Left ventricle myocardium inferior (tissue), 1 donor: Measurements from ENCODE around the gene PA2G4. TPM values are rescaled to one million over a fixed set of nuclear protein-coding genes. Genes with fewer than 3 reads are reported as not detected.

Experiments used
- DNase-seq: peaks from one replicate; pipeline ENCODE4 v3.0.0-alpha.2; 2020
- H3K27ac ChIP-seq: fragments of 200-600 bp; replicated peaks from 2 replicates; pipeline ENCODE4 v1.8.0; 2021
- H3K27me3 ChIP-seq: fragments of 200-600 bp; 2 replicates; pipeline ENCODE4 v1.8.0; 2021; ENCODE audit warnings: low read depth
- H3K36me3 ChIP-seq: fragments of 200-600 bp; 2 replicates; pipeline ENCODE4 v1.8.0; 2021
- H3K4me1 ChIP-seq: fragments of 200-600 bp; 2 replicates; pipeline ENCODE4 v1.8.0; 2021
- H3K4me3 ChIP-seq: fragments of 200-600 bp; 2 replicates; pipeline ENCODE4 v1.8.0; 2021; ENCODE audit warnings: mild to moderate bottlenecking, moderate library complexity
- H3K9me3 ChIP-seq: fragments of 200-600 bp; replicated peaks from 2 replicates; pipeline ENCODE4 v1.8.0; 2021
- intact Hi-C: fragments of 100-400 bp; cut with micrococcal nuclease; formaldehyde crosslinking; loops from one replicate; pipeline ENCODE4 v1.11.0; 2022
- total RNA-seq: library from RNA; stranded (reverse); fragmentation: NEBNext Ultra II Directional; extraction: Animal tissue kit (Norgen Biotek cat#: 25700); gene quantifications from one replicate; pipeline ENCODE4 v1.2.1, GENCODE V29; 2021
- TF ChIP-seq, protein P1 (sequence below): fragments of 200-600 bp; IDR thresholded peaks from 2 replicates; pipeline ENCODE4 v1.8.0; 2021; ENCODE audit warnings: antibody characterized with exemption, mild to moderate bottlenecking, borderline replicate concordance
- donor health status: DM: no; HTN: yes; CAD: no; lungs with severe emphysema.

The PA2G4 gene
- total RNA-seq, 1 donor from 2014 or later, result 65.7 TPM

DNA sequence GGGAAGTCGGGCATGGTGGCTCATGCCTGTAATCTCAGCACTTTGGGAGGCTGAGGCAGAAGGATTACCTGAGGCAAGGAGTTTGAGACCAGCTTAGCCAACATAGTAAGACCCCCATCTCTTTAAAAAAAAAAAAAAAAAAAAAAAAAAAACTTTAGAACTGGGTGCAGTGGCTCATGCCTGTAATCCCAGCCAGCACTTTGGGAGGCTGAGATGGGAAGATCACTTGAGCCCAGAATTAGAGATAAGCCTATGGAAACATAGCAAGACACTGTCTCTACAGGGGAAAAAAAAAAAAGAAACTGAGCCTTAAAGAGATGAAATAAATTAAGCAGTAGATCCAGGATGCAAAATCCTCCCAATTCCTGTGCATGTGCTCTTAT lies 1.7 kb upstream of the PA2G4 start:
- no peak overlapping the region for H3K4me3 ChIP-seq
- peaks cover 13% of the 10 kb centered on the region for H3K36me3 ChIP-seq
- intact Hi-C loops, result no loop called here
- no peaks in the 10 kb centered on the region for H3K9me3 ChIP-seq
- no peak for DNase-seq
- TF ChIP-seq, protein P1, sequence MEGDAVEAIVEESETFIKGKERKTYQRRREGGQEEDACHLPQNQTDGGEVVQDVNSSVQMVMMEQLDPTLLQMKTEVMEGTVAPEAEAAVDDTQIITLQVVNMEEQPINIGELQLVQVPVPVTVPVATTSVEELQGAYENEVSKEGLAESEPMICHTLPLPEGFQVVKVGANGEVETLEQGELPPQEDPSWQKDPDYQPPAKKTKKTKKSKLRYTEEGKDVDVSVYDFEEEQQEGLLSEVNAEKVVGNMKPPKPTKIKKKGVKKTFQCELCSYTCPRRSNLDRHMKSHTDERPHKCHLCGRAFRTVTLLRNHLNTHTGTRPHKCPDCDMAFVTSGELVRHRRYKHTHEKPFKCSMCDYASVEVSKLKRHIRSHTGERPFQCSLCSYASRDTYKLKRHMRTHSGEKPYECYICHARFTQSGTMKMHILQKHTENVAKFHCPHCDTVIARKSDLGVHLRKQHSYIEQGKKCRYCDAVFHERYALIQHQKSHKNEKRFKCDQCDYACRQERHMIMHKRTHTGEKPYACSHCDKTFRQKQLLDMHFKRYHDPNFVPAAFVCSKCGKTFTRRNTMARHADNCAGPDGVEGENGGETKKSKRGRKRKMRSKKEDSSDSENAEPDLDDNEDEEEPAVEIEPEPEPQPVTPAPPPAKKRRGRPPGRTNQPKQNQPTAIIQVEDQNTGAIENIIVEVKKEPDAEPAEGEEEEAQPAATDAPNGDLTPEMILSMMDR, result no peak
- H3K27me3 ChIP-seq, result no peaks in the 10 kb centered on the region
- peak overlapping the region; percentile 92 for H3K27ac ChIP-seq
- H3K4me1 ChIP-seq, result peaks cover 35% of the 10 kb centered on the region

DNA sequence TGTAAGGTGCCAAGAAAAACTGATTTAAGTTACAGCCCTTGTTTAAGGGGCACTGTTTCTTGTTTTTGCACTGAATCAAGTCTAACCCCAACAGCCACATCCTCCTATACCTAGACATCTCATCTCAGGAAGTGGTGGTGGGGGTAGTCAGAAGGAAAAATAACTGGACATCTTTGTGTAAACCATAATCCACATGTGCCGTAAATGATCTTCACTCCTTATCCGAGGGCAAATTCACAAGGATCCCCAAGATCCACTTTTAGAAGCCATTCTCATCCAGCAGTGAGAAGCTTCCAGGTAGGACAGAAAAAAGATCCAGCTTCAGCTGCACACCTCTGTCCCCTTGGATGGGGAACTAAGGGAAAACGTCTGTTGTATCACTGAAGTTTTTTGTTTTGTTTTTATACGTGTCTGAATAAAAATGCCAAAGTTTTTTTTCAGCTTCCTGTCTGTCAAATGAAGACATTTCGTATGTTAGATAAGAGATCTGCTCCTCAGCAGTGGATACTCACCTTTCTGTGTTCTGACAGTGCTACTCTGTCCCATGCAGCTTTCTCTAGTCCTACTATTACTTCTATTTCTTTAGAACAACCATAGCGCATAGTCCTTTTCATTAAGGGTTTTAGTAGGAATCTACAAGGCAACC lies 1.2 kb upstream of the PA2G4 start:
- peaks cover 35% of the 10 kb centered on the region for H3K4me1 ChIP-seq
- no peaks in the 10 kb centered on the region for H3K27me3 ChIP-seq
- peaks cover 18% of the 10 kb centered on the region for H3K36me3 ChIP-seq
- H3K4me3 ChIP-seq, result peak overlapping the region; percentile 89
- TF ChIP-seq, protein P1, result no peak
- no peaks in the 10 kb centered on the region for H3K9me3 ChIP-seq
- intact Hi-C loops, result no loop called here
- no peak for DNase-seq
- H3K27ac ChIP-seq, result peak overlapping the region; percentile 92

DNA sequence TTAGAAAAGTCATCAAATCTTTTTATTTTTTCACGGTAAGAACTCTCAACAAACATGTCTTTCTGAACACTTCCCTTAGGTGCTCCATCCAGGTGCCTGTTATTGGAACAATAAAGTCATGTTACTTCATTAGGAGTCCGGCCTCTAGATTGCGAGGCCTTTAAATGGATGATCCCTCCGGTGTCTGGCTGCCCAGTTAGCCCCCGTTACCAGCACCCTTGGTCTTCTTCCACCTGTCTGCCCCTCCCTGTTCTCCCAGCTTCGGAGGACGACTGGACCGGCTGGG lies 593 bp upstream of the PA2G4 start:
- peak overlapping the region; percentile 89 for H3K4me3 ChIP-seq
- TF ChIP-seq, protein P1, result no peak
- H3K9me3 ChIP-seq, result no peaks in the 10 kb centered on the region
- H3K27ac ChIP-seq, result peak overlapping the region; percentile 92
- DNase-seq, result no peak
- no peaks in the 10 kb centered on the region for H3K27me3 ChIP-seq
- intact Hi-C loops, result no loop called here
- H3K4me1 ChIP-seq, result peaks cover 35% of the 10 kb centered on the region
- H3K36me3 ChIP-seq, result peaks cover 24% of the 10 kb centered on the region

DNA sequence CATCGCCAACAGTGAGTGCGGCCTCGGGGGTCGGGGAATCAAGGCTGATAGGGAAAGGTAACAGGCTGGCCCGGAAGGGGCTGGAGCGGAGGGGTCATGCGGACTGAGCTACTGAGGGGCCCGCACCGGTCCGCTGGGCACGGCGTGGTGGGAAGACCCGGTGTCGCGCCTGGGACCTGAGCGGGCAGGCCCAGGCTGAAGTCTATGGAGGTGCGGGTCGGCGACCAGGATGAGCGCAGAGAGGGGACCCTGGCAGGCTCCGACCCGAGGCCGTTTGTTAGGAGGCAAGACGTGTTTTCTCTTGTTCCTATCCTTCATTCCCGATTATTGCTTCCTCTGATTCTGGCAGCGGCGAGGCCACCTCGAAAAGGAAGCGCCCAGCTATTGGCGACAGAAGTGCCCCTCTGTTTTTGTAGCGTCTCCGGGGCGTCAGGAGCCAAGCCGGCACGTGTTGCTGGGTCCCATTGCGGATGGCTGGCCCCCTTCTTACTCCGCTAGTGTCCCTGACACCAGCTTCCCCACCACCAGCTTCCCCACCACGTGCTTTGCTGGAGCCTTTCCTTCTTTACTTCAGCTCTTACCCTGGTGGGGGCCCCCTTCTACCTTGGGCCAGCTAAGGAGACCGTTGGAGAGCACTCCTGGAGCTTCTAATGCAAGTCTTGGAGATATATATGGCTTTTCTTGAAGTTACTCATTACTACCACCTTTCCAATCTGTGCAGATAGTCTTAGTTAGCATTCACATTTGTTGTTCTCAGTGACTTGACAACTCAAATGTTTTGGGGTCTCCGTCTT lies 653 bp downstream of the PA2G4 start:
- intact Hi-C loops, result no loop called here
- H3K27me3 ChIP-seq, result no peaks in the 10 kb centered on the region
- DNase-seq, result no peak
- no peaks in the 10 kb centered on the region for H3K9me3 ChIP-seq
- peak overlapping the region; percentile 89 for H3K4me3 ChIP-seq
- H3K36me3 ChIP-seq, result peaks cover 36% of the 10 kb centered on the region
- TF ChIP-seq, protein P1, result no peak
- peak overlapping the region; percentile 92 for H3K27ac ChIP-seq
- peaks cover 35% of the 10 kb centered on the region for H3K4me1 ChIP-seq

DNA sequence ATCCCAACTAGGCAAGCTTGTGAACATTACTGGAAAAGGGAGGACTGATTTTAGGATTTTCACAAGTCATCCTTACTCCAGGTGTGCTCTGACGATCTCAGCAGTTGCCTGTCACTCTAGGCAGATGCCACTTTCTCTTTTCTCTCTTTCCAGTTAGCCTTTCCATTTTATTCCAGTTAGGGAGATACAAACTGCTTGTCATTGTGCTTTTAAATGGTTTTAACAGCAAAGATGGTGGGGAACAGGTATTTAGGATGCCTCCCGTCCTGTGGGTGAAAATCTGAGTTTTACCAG lies 1.2 kb downstream of the PA2G4 start:
- peaks cover 42% of the 10 kb centered on the region for H3K36me3 ChIP-seq
- no peaks in the 10 kb centered on the region for H3K9me3 ChIP-seq
- peak overlapping the region; percentile 92 for H3K27ac ChIP-seq
- no peak for DNase-seq
- H3K27me3 ChIP-seq, result no peaks in the 10 kb centered on the region
- TF ChIP-seq, protein P1, result no peak
- peaks cover 35% of the 10 kb centered on the region for H3K4me1 ChIP-seq
- intact Hi-C loops, result no loop called here
- peak overlapping the region; percentile 89 for H3K4me3 ChIP-seq
